GM19438 (cell line): ENCODE results near the gene MYH6.
"Not testable (repeated sequence)": the region's sequence is repeated elsewhere in the genome, so short reads cannot be mapped to it uniquely, and the experiment has no call there.

ENCODE experiments used
- ATAC-seq: cut with Tn5 transposase; IDR thresholded peaks from one replicate; pipeline ENCODE4 v1.9.1; 2021; ENCODE audit warnings: low read depth; ENCODE audit not compliant: unreplicated experiment

MYH6 gene

DNA sequence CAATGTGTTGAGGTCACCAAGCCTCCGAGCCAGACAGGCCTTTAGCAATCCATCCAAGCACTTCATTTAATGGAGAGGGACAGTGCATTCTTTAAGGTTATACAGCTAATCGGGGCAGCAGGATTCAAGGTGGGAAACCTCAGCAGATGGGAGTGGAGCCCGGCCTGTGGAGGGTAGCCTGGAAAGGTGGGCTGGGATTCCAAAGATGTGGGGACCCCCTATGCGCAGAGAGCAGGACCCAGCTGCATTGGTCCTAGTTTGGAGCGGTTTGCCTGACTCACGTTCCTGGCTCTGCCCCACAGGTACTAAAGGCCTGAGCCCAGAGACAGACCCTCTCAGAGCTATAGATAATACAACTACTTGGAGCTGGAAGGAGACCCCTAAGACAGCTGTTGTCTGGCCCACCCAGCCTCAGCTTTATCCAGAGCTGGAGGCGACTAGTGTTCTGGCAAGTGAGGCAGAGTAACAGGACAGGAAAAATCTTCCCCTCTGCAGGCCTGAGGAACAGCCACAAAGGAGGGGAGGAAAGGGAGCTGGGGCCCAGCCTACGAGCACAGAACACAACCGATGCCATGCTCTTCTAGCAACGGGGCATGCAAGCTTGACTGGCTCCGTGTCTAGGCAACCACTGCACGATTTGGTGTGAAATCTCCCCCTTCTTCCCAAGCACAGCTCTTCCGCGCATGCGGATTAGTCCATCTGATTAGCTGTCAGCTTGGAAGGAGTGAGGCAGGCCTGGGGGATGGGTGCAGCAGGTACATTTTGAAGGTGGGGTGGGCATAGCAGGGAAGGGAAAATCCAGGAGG is 28.5 kb upstream of the MYH6 start:
- no peak for ATAC-seq

DNA sequence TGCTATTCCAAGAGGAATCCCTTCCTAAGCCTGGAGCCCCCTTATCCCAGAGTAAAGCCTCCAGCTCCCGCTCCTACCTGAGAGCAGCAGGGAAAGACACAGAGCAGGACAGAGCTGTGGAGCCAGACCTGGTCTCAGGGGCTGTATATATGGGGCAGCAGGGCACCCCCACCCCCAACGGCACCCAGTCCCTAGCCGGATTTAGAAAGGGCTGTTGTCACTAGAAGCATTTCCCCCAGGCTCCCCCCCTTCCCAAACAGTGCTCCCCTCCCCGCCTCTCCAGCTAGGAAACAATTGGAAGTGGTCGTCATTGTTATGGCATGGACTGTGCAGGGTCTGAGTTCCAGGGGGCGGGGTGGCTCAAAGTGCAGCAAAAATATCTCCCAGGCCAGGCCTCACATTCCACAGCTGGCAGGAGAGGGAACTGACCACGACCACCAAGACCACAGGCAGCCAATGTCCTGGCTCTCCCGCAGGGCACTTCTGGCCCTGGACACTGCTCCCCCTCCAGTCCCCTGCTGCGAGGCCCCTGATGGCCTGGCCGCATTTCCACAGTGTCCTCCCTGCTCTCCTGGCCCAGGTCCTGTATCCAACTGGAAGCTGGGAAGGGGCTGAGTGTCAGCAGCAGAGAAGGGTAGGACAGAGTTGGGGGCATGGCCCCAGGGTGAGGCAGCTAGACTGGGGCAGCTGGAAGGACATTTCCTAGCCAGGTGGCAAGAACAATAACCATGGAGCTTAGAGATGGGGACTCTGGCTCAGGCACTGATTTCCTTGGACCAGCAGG is 27.7 kb upstream of the MYH6 start, which contains the start of gene MYH7:
MYH7 (minus strand) TSS at position 118 of the 784 bp plus-strand sequence. CDS start 1,928 bp downstream, outside the sequence.
- ATAC-seq = no peak

DNA sequence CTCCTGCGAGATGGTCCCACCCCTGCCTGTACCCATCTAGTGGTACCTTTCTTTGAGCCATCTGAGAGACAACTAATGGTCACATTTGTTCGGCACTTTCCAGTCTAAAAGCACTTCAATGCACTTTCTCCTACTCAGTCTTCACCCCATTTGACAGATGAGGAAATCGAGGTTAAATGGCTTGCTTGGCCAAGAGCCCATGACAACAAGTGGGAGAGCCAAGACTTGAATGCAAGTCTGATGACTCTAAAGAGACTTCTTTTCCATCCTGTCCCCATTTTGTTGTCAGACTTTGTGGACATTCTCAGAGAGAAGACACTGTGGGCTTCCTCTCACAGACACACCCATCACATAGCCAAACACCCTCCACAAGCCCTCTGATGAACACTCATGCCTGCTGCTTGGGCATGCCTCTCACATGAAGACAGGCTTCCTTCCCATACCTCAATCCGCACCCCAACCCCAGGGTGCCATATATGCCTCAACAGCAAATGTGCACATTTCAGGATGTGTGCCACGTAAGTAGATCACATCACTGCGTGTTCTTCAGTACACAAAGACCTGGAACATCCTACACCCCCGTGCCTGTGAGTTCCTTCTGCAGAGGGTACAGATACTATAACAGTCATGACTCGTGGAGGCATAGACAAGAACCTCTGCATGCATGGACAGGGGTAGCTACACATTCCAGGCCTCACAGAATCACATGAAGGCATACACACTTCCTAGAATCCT is 26.6 kb upstream of the MYH6 start:
- ATAC-seq = no peak

DNA sequence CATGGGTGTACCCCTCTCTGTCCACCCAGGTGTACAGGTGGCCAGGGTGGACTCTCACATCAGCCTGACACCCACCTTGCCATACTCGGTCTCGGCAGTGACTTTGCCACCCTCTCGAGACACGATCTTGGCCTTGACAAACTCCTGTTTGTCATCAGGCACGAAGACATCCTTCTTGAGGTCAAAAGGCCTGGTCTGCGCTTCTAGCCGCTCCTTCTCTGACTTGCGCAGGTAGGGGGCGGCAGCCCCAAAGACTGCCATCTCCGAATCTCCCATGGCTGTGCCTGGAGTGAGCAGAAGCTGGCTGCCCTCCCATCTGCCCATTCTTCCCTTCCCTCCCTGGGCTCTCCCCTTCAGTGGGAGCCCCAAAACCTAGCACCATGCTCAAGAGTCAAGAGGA is 25.4 kb upstream of the MYH6 start:
- ATAC-seq = no peak

DNA sequence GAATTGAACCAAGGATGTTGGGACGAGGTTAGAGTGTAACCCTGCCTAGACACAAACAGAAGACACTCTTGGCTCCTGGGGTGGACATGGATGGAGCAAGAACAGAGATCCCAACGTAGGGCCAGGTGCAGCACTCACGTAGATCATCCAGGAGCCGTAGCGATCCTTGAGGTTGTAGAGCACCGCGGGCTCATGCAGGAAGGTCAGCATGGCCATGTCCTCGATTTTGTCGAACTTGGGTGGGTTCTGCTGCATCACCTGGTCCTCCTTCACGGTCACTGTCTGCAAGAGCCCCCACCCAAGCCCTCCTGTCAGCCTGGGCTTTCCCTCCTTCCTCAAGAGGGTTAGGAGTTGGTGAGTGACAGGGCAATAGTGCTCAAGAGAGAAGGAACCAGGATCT is 24.9 kb upstream of the MYH6 start:
- ATAC-seq = no peak

DNA sequence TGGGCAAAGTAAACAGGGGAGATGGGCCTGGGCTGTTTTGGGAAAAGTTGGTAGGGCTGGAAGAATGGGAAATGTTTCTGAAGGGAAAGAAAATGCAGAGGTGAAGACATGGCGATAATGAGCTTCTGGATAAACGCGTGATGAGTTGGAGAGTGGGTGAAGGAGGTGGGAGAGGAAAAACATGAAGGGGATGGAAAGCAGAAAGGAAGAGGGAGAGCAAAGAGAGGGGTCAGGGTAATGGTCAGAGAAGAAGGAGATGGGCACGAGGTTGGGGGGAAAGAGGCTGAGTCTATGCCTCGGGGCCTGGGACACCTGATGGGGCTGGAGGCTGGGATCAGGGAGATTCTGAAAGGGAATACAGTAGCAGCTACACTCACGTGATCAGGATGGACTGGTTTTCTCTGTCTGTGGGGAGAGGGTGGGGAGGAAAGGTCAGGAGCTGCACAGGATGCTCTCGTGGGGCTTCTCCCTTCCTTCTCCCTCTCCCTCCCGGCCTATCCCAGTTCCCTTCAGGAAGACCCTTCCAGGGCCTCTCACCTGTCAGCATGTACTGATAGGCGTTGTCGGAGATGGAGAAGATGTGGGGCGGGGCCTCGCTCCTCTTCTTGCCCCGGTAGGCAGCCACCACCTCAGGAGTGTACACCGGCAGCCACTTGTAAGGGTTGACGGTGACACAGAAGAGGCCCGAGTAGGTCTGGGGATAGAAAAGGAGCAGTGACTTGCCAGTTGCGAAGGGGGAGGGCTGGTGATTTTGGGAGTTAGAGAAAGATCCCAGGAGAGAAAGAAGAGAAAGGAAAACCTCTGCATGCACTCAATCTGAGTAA is 24.2 kb upstream of the MYH6 start:
- ATAC-seq = no peak

DNA sequence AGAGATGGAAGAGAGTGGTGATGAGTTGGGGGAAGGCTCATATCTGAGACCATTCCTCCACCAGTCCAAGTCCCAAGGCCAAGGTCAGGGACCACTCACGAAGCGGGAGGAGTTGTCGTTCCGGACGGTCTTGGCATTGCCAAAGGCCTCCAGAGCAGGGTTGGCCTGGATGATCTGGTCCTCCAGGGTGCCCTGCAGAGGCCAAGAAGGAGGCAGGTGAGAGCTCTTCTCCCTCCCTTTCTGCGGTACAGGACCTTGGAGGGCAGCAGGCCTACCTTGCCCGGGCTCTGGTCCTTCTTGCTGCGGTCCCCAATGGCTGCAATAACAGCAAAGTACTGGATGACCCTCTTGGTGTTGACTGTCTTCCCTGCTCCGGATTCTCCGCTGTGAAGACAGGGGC is 23.4 kb upstream of the MYH6 start:
- no peak for ATAC-seq

DNA sequence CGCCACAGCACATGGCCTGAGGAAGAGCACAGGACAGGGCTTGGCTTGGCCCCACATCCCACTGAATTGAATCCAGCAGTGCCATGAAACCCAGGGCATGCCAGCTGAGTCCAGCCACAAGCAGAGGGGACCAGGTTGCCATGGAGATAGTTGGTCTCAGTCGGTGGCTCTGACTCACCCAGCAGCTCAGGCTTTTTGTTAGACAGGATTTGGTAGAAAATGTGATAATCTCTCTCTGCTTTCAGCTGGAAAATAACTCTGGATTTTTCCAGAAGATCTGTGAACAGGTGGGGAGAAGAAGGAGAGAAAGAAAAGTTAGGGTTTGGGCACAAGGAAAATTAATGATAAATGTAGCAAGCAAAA is 22.6 kb upstream of the MYH6 start:
- ATAC-seq = no peak

DNA sequence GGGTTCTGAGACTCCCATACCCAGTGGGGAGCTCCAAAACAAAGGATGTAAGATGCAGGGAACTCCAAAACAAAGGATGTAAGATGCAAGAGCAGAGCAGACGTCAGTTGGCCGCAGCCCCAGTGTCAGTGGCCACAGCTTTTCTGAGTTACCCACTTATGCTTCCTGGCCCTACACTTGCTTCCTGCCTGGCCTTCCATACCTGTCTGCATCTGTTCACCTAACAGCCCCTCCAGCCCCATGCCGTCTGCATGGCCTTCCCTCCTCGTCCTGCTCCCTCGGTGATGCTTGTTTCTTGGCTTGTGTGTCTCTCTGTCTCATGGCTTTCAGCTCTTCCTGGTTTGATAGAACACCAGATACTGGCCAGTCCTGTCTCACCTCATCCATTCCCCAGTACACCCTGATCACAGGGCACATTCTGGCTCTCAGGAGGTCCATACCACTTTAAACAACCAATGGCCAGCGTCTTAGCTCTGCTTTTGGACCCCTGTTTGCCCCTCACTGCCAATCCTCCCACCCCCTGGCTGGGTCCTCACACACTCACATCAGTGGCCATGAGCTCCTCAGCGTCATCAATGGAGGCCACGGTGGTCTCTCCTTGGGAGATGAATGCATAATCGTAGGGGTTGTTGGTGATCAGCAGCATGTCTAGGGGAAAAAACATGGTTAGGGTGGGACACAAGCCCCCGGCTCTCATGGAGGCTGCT is 22.1 kb upstream of the MYH6 start:
- ATAC-seq = no peak

DNA sequence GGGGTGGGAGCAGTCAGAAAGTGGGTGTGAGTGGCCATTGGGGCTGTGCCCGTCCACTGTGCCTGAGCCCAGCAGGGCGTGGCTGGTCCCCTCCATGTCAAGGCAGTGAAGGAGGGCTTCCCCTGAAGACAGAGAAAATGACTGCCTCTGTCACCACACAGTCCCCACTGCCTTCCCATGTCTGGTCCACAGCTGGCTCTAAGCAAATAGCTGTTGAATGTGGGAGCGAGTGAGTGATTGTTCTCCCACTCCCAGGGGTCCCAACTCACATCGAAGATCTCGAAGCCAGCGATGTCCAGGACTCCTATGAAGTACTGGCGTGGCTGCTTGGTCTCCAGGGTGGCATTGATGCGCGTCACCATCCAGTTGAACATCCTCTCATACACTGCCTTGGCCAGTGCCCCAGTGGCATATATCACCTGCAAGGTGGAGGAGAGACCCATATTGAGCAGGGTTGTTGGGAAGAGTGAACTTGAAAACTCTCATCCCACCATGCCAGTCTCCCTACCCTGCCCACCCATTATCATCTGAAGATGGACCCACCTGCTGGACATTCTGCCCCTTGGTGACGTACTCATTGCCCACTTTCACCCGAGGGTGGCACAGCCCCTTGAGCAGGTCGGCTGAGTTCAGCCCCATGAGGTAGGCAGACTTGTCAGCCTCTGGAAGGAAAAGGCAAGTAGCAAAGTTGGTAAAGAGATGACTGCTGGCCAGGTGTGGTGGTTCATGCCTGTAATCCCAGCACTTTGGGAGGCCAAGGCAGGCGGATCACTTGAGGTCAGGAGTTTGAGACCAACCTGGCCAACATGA is 20.8 kb upstream of the MYH6 start:
- ATAC-seq = no peak

DNA sequence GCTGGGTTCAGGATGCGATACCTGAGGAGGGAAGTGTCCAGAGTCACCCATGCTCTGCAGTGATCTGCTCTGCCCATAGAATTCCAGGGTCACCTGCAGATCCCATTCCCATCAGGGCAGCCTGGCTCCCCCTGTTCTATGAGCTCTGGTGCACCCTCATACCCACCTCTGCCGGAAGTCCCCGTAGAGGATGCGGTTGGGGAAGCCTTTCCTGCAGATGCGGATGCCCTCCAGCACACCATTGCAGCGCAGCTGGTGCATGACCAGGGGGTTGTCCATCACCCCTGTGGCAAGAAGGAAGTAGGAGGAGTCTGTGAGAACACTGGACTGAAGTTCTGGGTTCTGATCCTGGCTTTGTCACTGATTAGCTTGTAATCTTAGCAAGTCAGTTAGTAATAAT is 17.7 kb upstream of the MYH6 start:
- ATAC-seq = not testable (repeated sequence)

DNA sequence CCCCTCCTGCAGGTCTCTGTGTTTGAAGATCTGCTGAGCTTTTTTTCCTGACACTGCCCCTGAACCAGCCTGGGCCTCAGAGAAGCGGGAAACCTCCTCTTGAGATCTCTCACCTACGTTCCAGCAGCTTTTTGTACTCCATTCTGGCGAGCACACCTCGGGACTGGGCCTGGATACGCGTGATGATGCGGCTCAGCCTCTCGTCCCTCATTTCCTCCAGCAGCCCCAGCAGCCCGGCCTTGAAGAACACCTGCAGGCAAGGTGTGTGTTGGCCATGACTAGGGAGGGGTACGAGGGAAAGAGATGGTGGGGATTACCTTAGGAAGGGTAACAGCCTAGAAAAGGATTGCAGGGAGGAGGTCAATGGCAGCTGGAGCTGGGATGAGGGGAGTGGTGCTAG is 17.1 kb upstream of the MYH6 start:
- no peak for ATAC-seq

DNA sequence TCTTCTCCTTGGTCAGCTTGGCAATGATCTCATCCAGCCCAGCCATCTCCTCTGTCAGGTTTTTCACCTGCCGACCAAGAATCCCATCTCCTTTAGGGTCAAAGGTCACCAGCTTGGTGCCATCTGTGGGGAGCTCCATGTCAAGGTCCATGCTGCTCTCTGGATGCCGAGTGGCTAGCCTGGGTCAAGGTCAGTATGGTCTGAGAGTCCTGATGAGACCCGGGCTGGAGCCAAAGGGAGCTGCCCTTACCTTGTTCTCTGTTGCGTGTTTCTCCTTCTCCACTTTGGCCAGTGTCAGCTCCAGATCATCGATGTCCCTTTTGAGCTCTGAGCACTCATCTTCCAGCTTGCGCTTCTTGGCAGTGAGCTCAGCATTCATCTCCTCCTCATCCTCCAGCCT is 15.6 kb upstream of the MYH6 start:
- no peak for ATAC-seq

DNA sequence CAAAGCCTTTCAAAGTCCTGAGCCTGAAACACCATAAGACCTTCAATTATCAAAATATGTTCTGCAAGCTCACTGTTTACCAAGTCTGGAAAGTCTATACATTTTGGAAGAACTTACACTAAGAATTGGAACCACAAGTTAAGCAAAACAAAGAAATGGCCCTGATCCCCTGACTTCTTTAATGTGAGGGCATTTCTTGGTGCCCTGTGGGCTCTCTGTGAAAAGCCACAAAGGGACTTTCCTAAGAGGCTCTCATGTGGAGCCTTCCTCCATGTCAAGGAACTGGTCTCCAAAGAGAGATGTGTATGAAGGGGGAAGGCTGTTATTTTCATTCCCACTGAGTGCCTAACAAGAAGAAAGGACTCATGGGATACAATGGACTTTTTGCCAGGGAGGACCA is 13.5 kb upstream of the MYH6 start:
- ATAC-seq = no peak

DNA sequence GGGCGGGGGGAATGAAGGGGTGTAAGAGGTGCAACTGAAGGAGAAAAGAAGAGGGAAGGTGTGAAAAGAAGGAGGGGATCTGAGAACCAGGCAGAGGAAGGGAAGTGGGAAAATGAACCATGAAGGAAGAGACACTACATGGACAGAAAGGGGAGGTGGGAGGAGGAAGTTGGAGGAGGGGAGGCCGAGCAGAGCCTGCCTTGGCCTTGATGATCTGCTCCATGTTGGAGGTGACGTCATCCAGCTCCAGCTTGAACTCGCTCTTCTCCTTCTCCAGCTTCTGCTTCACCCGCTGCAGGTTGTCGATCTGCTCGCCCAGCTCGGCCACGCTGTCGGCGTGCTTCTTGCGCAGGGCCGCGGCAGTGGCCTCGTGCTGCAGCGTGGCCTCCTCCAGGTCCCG is 11.6 kb upstream of the MYH6 start:
- ATAC-seq = not testable (repeated sequence)

DNA sequence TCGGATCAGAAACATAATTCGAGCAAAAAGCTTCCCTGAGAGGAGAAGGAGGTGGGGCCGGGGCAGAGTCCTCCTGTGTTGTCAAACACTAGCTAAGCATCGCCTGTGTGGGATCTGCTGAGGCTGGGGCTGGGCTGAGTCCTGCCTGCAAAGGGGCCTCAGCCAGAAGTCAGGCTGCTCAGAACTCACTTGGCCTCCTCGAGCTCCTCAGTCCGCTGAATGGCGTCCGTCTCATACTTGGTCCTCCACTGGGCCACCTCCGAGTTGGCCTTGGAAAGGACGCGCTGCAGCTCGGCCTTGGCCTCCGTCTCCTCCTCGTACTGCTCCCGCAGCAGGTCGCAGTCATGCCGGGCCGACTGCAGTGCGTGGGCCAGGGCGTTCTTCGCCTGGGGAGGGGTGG is 9.9 kb upstream of the MYH6 start:
- no peak for ATAC-seq

DNA sequence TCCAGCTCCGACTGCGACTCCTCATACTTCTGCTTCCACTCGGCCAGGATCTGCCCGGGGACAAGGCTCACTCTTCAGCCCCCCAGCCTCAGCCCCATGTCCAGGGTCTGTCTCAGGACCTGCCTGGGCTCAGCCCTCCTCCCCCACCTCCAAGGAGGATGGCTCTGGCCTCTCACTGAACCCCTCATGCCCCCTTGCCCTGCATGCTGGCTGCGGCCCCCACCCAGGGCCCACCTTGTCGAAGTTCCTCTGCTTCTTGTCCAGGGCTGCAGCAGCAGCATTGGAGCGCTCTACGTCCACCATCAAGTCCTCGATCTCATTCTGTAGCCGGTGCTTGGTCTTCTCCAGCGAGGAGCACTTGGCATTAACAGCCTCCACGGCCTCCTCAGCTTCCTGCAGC is 9.2 kb upstream of the MYH6 start:
- ATAC-seq = not testable (repeated sequence)

DNA sequence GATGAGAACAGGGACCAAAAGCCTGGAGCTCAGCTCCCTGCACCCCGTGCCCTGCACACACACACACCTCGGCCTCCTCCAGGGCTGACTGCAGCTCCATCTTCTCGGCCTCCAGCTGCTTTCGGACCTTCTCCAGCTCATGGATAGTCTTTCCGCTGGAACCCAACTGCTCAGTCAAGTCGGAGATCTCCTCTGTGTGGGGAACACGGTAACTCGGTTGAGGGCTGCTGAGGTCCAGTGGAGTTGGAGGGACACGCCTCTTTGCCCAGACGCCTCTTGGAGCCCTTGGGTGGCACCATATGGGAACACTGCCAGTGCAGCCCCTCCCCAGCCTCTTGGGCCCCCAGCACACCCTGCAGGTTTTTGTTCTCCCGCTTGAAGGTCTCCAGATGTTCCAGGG is 8.7 kb upstream of the MYH6 start:
- ATAC-seq = no peak
